Measurements from ENCODE around the gene SETD5.

SETD5 gene

DNA sequence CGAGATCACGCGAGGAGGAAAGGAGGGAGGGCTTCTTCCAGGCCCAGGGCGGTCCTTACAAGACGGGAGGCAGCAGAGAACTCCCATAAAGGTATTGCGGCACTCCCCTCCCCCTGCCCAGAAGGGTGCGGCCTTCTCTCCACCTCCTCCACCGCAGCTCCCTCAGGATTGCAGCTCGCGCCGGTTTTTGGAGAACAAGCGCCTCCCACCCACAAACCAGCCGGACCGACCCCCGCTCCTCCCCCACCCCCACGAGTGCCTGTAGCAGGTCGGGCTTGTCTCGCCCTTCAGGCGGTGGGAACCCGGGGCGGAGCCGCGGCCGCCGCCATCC lies 1.1 kb upstream of the SETD5 start:
- POLR2A ChIA-PET = interaction anchor here (0.8 to 3.2 kb wide), 16 partner anchors 8 to 397 kb away, joined by 3 to 21 read pairs (median 4); partner anchors contain the start of genes ARPC4, BRPF1, MTMR14 and THUMPD3
- CTCF ChIA-PET = interaction anchor here (1.4 to 3.2 kb wide), 4 partner anchors 9 to 28 kb away, joined by 4 to 12 read pairs (median 5); no protein-coding TSS in a partner anchor
- no peak for TF ChIP-seq CTCF (IDR thresholded peaks at IDR 0.05; ENCODE audit: control extremely low read depth, extremely low read depth, low read depth, missing control alignments)
- DNase-seq (ENCODE audit: extremely low spot score) = peak; percentile 66

GRCh38 chr3:9396632-9397331 lies 633 bp upstream of the SETD5 start:
- peak; percentile 90 for DNase-seq (ENCODE audit: extremely low spot score)
- ChIA-PET POLR2A (interaction anchor here (0.5 to 3.2 kb wide), 16 partner anchors 11 to 601 kb away, joined by 3 to 21 read pairs (median 4); partner anchors contain the start of genes ARPC4, BRPF1, MTMR14 and THUMPD3), CTCF (interaction anchor here (1.4 to 3.2 kb wide), 4 partner anchors 8 to 27 kb away, joined by 4 to 12 read pairs (median 5); no protein-coding TSS in a partner anchor)
- no peak for TF ChIP-seq CTCF (IDR thresholded peaks at IDR 0.05; ENCODE audit: control extremely low read depth, extremely low read depth, low read depth, missing control alignments)

- ChIA-PET POLR2A (interaction anchor here (0.6 to 3.2 kb wide), 3 partner anchors 15 to 411 kb away, joined by 5 to 21 read pairs (median 15); partner anchors contain the start of gene THUMPD3), CTCF (no interaction called here)
- no peak for TF ChIP-seq CTCF (IDR thresholded peaks at IDR 0.05; ENCODE audit: control extremely low read depth, extremely low read depth, low read depth, missing control alignments)
- peak; percentile 24 for DNase-seq (ENCODE audit: extremely low spot score)
These were observed 688 bp downstream of the SETD5 start for GRCh38 chr3:9397906-9398699.

GRCh38 chr3:9398700-9399336 lies 1.4 kb downstream of the SETD5 start:
- POLR2A ChIA-PET = interaction anchor here (0.6 kb wide), 2 partner anchors 22 to 412 kb away, joined by 3 to 5 read pairs; no protein-coding TSS in a partner anchor
- DNase-seq (ENCODE audit: extremely low spot score) = peak; percentile 34
- CTCF ChIA-PET = interaction anchor here (0.8 to 1.7 kb wide), 4 partner anchors 9 to 32 kb away, joined by 3 to 9 read pairs (median 4); no protein-coding TSS in a partner anchor
- TF ChIP-seq CTCF (IDR thresholded peaks at IDR 0.05; ENCODE audit: control extremely low read depth, extremely low read depth, low read depth, missing control alignments) = no peak

GRCh38 chr3:9399337-9399703 lies 1.9 kb downstream of the SETD5 start:
- POLR2A ChIA-PET = interaction anchor here (0.6 kb wide), 1 partner anchor 23 kb away, joined by 3 read pairs; no protein-coding TSS in a partner anchor
- TF ChIP-seq CTCF (IDR thresholded peaks at IDR 0.05; ENCODE audit: control extremely low read depth, extremely low read depth, low read depth, missing control alignments) = no peak
- no peak for DNase-seq (ENCODE audit: extremely low spot score)
- CTCF ChIA-PET = interaction anchor here (0.8 to 1.7 kb wide), 6 partner anchors 9 to 393 kb away, joined by 3 to 9 read pairs (median 4); partner anchors contain the start of genes ARPC4 and TADA3

GRCh38 chr3:9399746-9400145 lies 2.3 kb downstream of the SETD5 start:
- ChIA-PET POLR2A (interaction anchor here (0.6 kb wide), 1 partner anchor 17 kb away, joined by 6 read pairs; no protein-coding TSS in a partner anchor), CTCF (interaction anchor here (0.8 to 1.7 kb wide), 6 partner anchors 8 to 393 kb away, joined by 3 to 9 read pairs (median 4); partner anchors contain the start of genes ARPC4 and TADA3)
- TF ChIP-seq CTCF (IDR thresholded peaks at IDR 0.05; ENCODE audit: control extremely low read depth, extremely low read depth, low read depth, missing control alignments) = no peak
- DNase-seq (ENCODE audit: extremely low spot score) = peak; percentile 18
